ENCODE results near the gene RAD51AP1.

RAD51AP1 gene

DNA sequence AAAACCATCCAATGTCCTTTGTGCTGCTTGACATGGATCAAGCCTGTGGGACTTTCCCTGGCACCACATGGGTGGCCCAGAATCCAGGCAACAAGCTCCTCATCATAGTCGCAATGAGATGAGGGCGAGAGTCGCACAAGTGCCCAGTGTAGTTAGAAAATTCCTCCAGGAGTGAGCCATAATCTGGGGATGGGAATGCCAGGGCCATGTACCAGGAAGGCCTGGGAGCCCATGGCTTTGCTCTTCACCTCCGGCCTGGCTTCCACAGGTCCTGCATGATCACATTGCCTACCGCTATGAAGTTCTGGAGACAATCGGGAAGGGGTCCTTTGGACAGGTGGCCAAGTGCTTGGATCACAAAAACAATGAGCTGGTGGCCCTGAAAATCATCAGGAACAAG is 57.2 kb downstream of the RAD51AP1 start:
- DNase-seq (ENCODE audit: low read depth) = no peak

GRCh38 chr12:4603421-4603820 is 64.7 kb downstream of the RAD51AP1 start:
- DNase-seq (ENCODE audit: low read depth) = no peak

DNA sequence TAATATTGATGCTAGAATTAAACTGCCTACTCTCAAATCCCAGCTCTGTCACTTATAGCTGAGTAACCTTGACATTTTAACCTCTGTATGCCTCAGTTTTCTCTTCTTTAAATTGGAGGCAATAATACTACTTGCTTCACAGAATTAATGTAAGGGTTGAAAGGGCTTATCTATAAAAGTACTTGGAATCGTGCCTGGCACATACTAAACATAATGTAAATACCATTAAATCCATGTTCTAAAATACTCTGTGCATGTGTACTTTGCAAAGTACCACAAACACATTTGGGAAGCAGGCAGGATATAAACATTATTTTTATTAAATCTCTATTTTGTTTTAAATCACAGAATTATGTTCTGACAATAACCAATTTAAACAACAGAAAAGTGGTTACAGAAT is 65.3 kb downstream of the RAD51AP1 start:
- DNase-seq (ENCODE audit: low read depth) = no peak

- DNase-seq (ENCODE audit: low read depth) = peak; percentile 61
Measured at GRCh38 chr12:4604684-4605193, 66.0 kb downstream of the RAD51AP1 start.

- DNase-seq (ENCODE audit: low read depth) = no peak
Measured at GRCh38 chr12:4607056-4607455, 68.4 kb downstream of the RAD51AP1 start.

DNA sequence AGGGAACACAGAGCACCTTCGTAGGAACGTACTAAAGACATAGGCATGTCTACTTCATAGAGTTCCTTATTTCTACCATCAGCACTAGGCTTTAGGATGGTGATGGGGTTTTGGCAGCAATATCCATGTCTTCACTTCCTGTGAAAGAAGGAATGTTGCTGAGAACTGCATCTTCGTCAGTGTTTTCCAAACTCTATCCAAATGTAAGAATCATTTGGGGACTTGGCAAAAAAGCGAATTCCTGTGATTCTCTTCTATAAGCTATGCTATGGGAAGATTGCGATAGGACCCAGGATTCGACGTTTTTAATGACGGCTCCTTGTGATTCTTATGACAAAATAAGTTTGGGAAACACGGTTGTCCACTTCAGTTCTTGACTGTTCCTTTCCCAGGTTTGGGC is 70.4 kb downstream of the RAD51AP1 start:
- no peak for DNase-seq (ENCODE audit: low read depth)

Data from activated T-cell treated with anti-CD3 and anti-CD28 coated beads for 1 hour (primary cell).